Measurements from ENCODE around the gene ATP2C2. TPM values are rescaled to one million over a fixed set of nuclear protein-coding genes. Genes with fewer than 3 reads are reported as not detected.

Gene ATP2C2
- total RNA-seq, 1 experiment from 2014 or later, result 26.0 TPM

GRCh38 chr16:84471316-84471715, 103.0 kb downstream of the ATP2C2 start:
- no peaks in the 10 kb centered on the region for H3F3A ChIP-seq (ENCODE audit: low read length, unreplicated experiment)
- H3K9ac ChIP-seq (ENCODE audit: low read length), result no peak overlapping the region
- ChIA-PET CTCF (no interaction called here), POLR2A (ENCODE audit: unreplicated experiment) (no interaction called here)
- peaks cover 9% of the 10 kb centered on the region for H3K36me3 ChIP-seq (ENCODE audit: low read depth, low read length)
- intact Hi-C loops (cut with micrococcal nuclease), result no loop called here
- H3K4me1 ChIP-seq (ENCODE audit: insufficient read depth, low read length), result no peaks in the 10 kb centered on the region
- H3K27me3 ChIP-seq (ENCODE audit: low read length), result no peaks in the 10 kb centered on the region
- no peak overlapping the region for H3K4me3 ChIP-seq (ENCODE audit: low read length)
- no peaks in the 10 kb centered on the region for H4K20me1 ChIP-seq (ENCODE audit: low read length)
- no peak for ATAC-seq
- H3K27ac ChIP-seq (ENCODE audit: low read length), result no peak overlapping the region
- TF ChIP-seq EZH2 (IDR thresholded peaks at IDR 0.05; ENCODE audit: low read length, unreplicated experiment), result no peak
- TF ChIP-seq, protein P1, sequence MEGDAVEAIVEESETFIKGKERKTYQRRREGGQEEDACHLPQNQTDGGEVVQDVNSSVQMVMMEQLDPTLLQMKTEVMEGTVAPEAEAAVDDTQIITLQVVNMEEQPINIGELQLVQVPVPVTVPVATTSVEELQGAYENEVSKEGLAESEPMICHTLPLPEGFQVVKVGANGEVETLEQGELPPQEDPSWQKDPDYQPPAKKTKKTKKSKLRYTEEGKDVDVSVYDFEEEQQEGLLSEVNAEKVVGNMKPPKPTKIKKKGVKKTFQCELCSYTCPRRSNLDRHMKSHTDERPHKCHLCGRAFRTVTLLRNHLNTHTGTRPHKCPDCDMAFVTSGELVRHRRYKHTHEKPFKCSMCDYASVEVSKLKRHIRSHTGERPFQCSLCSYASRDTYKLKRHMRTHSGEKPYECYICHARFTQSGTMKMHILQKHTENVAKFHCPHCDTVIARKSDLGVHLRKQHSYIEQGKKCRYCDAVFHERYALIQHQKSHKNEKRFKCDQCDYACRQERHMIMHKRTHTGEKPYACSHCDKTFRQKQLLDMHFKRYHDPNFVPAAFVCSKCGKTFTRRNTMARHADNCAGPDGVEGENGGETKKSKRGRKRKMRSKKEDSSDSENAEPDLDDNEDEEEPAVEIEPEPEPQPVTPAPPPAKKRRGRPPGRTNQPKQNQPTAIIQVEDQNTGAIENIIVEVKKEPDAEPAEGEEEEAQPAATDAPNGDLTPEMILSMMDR (conservative IDR thresholded peaks at IDR 0.05; ENCODE audit: low read depth, low read length), result no peak
- no peak for TF ChIP-seq EZH2phosphoT487 (IDR thresholded peaks at IDR 0.05; ENCODE audit: borderline replicate concordance, low read length)
- no peak overlapping the region for H3K4me2 ChIP-seq (ENCODE audit: low read length)
- H2AFZ ChIP-seq (ENCODE audit: low read length), result no peak overlapping the region
- no peaks in the 10 kb centered on the region for H3K9me3 ChIP-seq (ENCODE audit: low read length)
- no TSS peak for BruUV-seq (replicated peaks)
- no peaks in the 10 kb centered on the region for H3K79me2 ChIP-seq (ENCODE audit: low read length)
- no peak for DNase-seq
- no peaks in the 10 kb centered on the region for H3K9me2 ChIP-seq (replicated peaks; ENCODE audit: low read length)

DNA sequence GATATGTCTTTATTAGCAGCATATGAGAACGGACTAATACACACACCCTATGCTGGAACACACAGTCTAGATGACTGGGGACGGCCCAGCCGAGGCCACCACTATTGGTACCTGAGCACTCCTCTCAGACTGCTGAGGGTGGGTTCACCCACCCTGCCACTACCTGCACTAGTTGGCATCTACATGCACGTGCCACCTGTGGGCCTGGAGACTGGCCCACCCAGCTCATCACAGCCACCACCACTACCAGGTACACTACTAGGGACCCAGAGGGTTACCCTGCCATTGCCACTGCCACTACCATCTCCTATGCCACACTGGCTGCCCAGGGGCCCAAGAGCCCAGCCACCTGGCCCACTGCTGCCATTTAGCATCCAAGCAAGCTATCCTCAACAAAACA, 103.6 kb downstream of the ATP2C2 start:
- Histone ChIP-seq H3K9me3 (ENCODE audit: low read length) (no peaks in the 10 kb centered on the region), H3F3A (ENCODE audit: low read length, unreplicated experiment) (no peaks in the 10 kb centered on the region), H3K9ac (ENCODE audit: low read length) (no peak overlapping the region), H3K27me3 (ENCODE audit: low read length) (no peaks in the 10 kb centered on the region), H4K20me1 (ENCODE audit: low read length) (no peaks in the 10 kb centered on the region), H3K36me3 (ENCODE audit: low read depth, low read length) (peaks cover 9% of the 10 kb centered on the region), H3K79me2 (ENCODE audit: low read length) (no peaks in the 10 kb centered on the region), H3K9me2 (replicated peaks; ENCODE audit: low read length) (no peaks in the 10 kb centered on the region), H3K4me1 (ENCODE audit: insufficient read depth, low read length) (no peaks in the 10 kb centered on the region), H3K27ac (ENCODE audit: low read length) (no peak overlapping the region), H3K4me3 (ENCODE audit: low read length) (no peak overlapping the region), H2AFZ (ENCODE audit: low read length) (no peak overlapping the region), H3K4me2 (ENCODE audit: low read length) (no peak overlapping the region)
- ATAC-seq, result no peak
- ChIA-PET POLR2A (ENCODE audit: unreplicated experiment) (no interaction called here), CTCF (no interaction called here)
- DNase-seq, result no peak
- no peak for TF ChIP-seq EZH2phosphoT487 (IDR thresholded peaks at IDR 0.05; ENCODE audit: borderline replicate concordance, low read length)
- no peak for TF ChIP-seq EZH2 (IDR thresholded peaks at IDR 0.05; ENCODE audit: low read length, unreplicated experiment)
- TF ChIP-seq, protein P1 (conservative IDR thresholded peaks at IDR 0.05; ENCODE audit: low read depth, low read length), result no peak
- intact Hi-C loops (cut with micrococcal nuclease), result no loop called here
- BruUV-seq (replicated peaks), result no TSS peak

GRCh38 chr16:84475643-84476240, 107.4 kb downstream of the ATP2C2 start:
- intact Hi-C loops (cut with micrococcal nuclease), result no loop called here
- no peak for TF ChIP-seq EZH2 (IDR thresholded peaks at IDR 0.05; ENCODE audit: low read length, unreplicated experiment)
- no peak for TF ChIP-seq EZH2phosphoT487 (IDR thresholded peaks at IDR 0.05; ENCODE audit: borderline replicate concordance, low read length)
- TF ChIP-seq, protein P1 (conservative IDR thresholded peaks at IDR 0.05; ENCODE audit: low read depth, low read length), result no peak
- H3F3A ChIP-seq (ENCODE audit: low read length, unreplicated experiment), result no peaks in the 10 kb centered on the region
- H3K9me3 ChIP-seq (ENCODE audit: low read length), result no peaks in the 10 kb centered on the region
- no peaks in the 10 kb centered on the region for H3K9me2 ChIP-seq (replicated peaks; ENCODE audit: low read length)
- no peak overlapping the region for H3K4me2 ChIP-seq (ENCODE audit: low read length)
- DNase-seq (peak; percentile 5), ATAC-seq (no peak)
- ChIA-PET POLR2A (ENCODE audit: unreplicated experiment) (no interaction called here), CTCF (no interaction called here)
- no peaks in the 10 kb centered on the region for H3K79me2 ChIP-seq (ENCODE audit: low read length)
- no TSS peak for BruUV-seq (replicated peaks)
- H3K36me3 ChIP-seq (ENCODE audit: low read depth, low read length), result no peaks in the 10 kb centered on the region; the same call in 1 of the 2 replicates
- H3K4me3 ChIP-seq (ENCODE audit: low read length), result no peak overlapping the region
- no peaks in the 10 kb centered on the region for H3K27me3 ChIP-seq (ENCODE audit: low read length)
- no peaks in the 10 kb centered on the region for H4K20me1 ChIP-seq (ENCODE audit: low read length)
- H2AFZ ChIP-seq (ENCODE audit: low read length), result no peak overlapping the region
- H3K27ac ChIP-seq (ENCODE audit: low read length), result no peak overlapping the region
- no peak overlapping the region for H3K9ac ChIP-seq (ENCODE audit: low read length)
- no peaks in the 10 kb centered on the region; the same call in 1 of the 2 replicates for H3K4me1 ChIP-seq (ENCODE audit: insufficient read depth, low read length)
